Lung (tissue), 12 donors: ENCODE measurements around the gene PTGR2. TPM values are rescaled to one million over a fixed set of nuclear protein-coding genes. Genes with fewer than 3 reads are reported as not detected.
A peak's percentile ranks its signal among the peaks of the same experiment; 100 is the strongest.
"Not testable (repeated sequence)": the region's sequence is repeated elsewhere in the genome, so short reads cannot be mapped to it uniquely, and the experiment has no call there.

ENCODE experiments used
- ATAC-seq: fragments of 200-7000 bp; cut with Tn5 transposase; one replicate; pipeline ENCODE4 v1.9.1; 2020; ENCODE audit warnings: moderate number of reproducible peaks; ENCODE audit not compliant: insufficient read depth, low FRiP score
- DNase-seq, 3 donors: peaks; one replicate each; pipeline ENCODE4 v3.0.0-alpha.2; 2013 to 2017
- H3K27ac ChIP-seq, 2 donors: one replicate each; pipeline ENCODE4 v1.5.1; 2013; ENCODE audit warnings: mild to moderate bottlenecking in 2 of 2, moderate library complexity in 2 of 2, control low read depth in 1 of 2, inconsistent platforms in 1 of 2, low read depth in 1 of 2, low read length in 1 of 2
- H3K27me3 ChIP-seq, 3 donors: one replicate each; pipeline ENCODE4 v1.5.1; 2013; ENCODE audit warnings: low read length in 2 of 3; ENCODE audit not compliant: control insufficient read depth in 3 of 3, insufficient read depth in 3 of 3
- H3K36me3 ChIP-seq, 4 donors: one replicate each; pipeline ENCODE4 v1.5.1; 2013; ENCODE audit warnings: low read length in 4 of 4, mild to moderate bottlenecking in 1 of 4, moderate library complexity in 1 of 4; ENCODE audit not compliant: control insufficient read depth in 4 of 4, insufficient read depth in 4 of 4
- H3K4me1 ChIP-seq, 5 donors: one replicate each; pipeline ENCODE4 v1.5.1; 2013; ENCODE audit warnings: low read length in 5 of 5, mild to moderate bottlenecking in 2 of 5, moderate library complexity in 1 of 5; ENCODE audit not compliant: control insufficient read depth in 5 of 5, insufficient read depth in 5 of 5
- H3K4me3 ChIP-seq: one replicate; pipeline ENCODE4 v1.5.1; 2013; ENCODE audit warnings: mild to moderate bottlenecking, control low read depth, moderate library complexity
- H3K9ac ChIP-seq, 2 donors: one replicate each; pipeline ENCODE4 v1.5.1; 2013; ENCODE audit warnings: low read length in 2 of 2, control low read depth in 1 of 2; ENCODE audit not compliant: insufficient read depth in 1 of 2
- H3K9me3 ChIP-seq, 4 donors: one replicate each; pipeline ENCODE4 v1.5.1; 2013; ENCODE audit warnings: low read length in 3 of 4, mild to moderate bottlenecking in 1 of 4, moderate library complexity in 1 of 4; ENCODE audit not compliant: control insufficient read depth in 4 of 4, insufficient read depth in 3 of 4
- CTCF ChIP-seq: IDR thresholded peaks from 2 replicates; pipeline ENCODE4 v1.5.1; 2012; ENCODE audit warnings: mild to moderate bottlenecking; ENCODE audit errors: control extremely low read depth, extremely low read depth
- WGBS, 2 donors: extraction: QIAGEN DNeasy Blood & Tissue Kit; methylation state at CpG; one replicate each; pipeline ENCODE4 v1.1.7; 2013; 5-methylcytosine and 5-hydroxymethylcytosine counted together
- polyA plus RNA-seq, 2 donors: library from polyadenylated mRNA; stranded (reverse); fragments of 200-250 nt; gene quantifications; one replicate each; pipeline ENCODE4 v1.2.1, GENCODE V29; 2013
- total RNA-seq, 2 donors: library from RNA; depleted of rRNA in 1 of 2; stranded (reverse); fragments of >200 nt in 1 of 2; gene quantifications; one replicate each; pipeline ENCODE4 v1.2.1, GENCODE V29; 2014 to 2021
- donor health status: control.
- donor health status: control.
- donor health status: Bipolar disorder and iron deficiency.
- donor health status: healthy.
- donor health status: DM: yes; HTN: yes; CAD: no.

PTGR2 gene
- total and polyA plus RNA-seq, 4 donors = 5.7 to 13.9 (median 9.6) TPM

GRCh38 chr14:73824536-73824935 lies 27.1 kb upstream of the PTGR2 start:
- WGBS, 2 donors = 93 to 97% methylated on average over 8 of the region's 8 CpGs
- H3K9ac ChIP-seq = peak overlapping the region in 1 of 2 donors; percentile 28
- no peak overlapping the region for H3K4me3 ChIP-seq
- H3K27me3 ChIP-seq = no peaks in the 10 kb centered on the region
- no peak for DNase-seq
- no peaks in the 10 kb centered on the region for H3K36me3 ChIP-seq
- no peak for TF ChIP-seq CTCF
- no peaks in the 10 kb centered on the region for H3K9me3 ChIP-seq
- H3K4me1 ChIP-seq = peaks cover 0 to 8% (median 4%) of the 10 kb centered on the region in 5 donors
- H3K27ac ChIP-seq = no peak overlapping the region
- ATAC-seq = no peak

GRCh38 chr14:73825551-73826188 lies 26.0 kb upstream of the PTGR2 start:
- TF ChIP-seq CTCF = peak; percentile 61
- DNase-seq (peak; percentile 92 to 95 (median 93)), ATAC-seq (peak; percentile 96)
- WGBS, 2 donors = 17 to 24% methylated on average over 7 of the region's 7 CpGs
- H3K9me3 ChIP-seq = no peaks in the 10 kb centered on the region
- H3K4me3 ChIP-seq = no peak overlapping the region
- H3K36me3 ChIP-seq = no peaks in the 10 kb centered on the region
- no peak overlapping the region for H3K27ac ChIP-seq
- peaks cover 0 to 8% (median 4%) of the 10 kb centered on the region in 5 donors for H3K4me1 ChIP-seq
- H3K27me3 ChIP-seq = no peaks in the 10 kb centered on the region
- H3K9ac ChIP-seq = no peak overlapping the region

GRCh38 chr14:73827190-73827589 lies 24.4 kb upstream of the PTGR2 start:
- not testable (repeated sequence) for H3K4me3 ChIP-seq, ATAC-seq, DNase-seq, H3K4me1 ChIP-seq, H3K9me3 ChIP-seq, H3K9ac ChIP-seq, H3K36me3 ChIP-seq, H3K27ac ChIP-seq, H3K27me3 ChIP-seq
- 90 to 94% methylated on average over 7 of the region's 7 CpGs for WGBS, 2 donors

- ATAC-seq (no peak), DNase-seq (peak in 2 of 3 donors; percentile 37 to 64)
- Histone ChIP-seq H3K27me3 (no peaks in the 10 kb centered on the region), H3K9me3 (no peaks in the 10 kb centered on the region), H3K27ac (no peak overlapping the region), H3K36me3 (no peaks in the 10 kb centered on the region), H3K9ac (peak overlapping the region in 1 of 2 donors; percentile 10), H3K4me1 (peaks cover 0 to 20% (median 7%) of the 10 kb centered on the region in 5 donors), H3K4me3 (no peak overlapping the region)
- 81 to 93% methylated on average over 4 of the region's 4 CpGs for WGBS, 2 donors
- TF ChIP-seq CTCF = no peak
Observed at GRCh38 chr14:73829071-73829470, 22.6 kb upstream of the PTGR2 start.
